SK-N-SH treated with all-trans-retinoic acid at 6 μM for 48 hours (cell line): ENCODE results near the gene EMC9.

Source experiments
- ATAC-seq: fragments of 200-7000 bp; cut with Tn5 transposase; 3 replicates; pipeline ENCODE4 v1.9.1; 2020; ENCODE audit warnings: mild to moderate bottlenecking, moderate library complexity
- ARNTL ChIP-seq: fragments of 450-650 bp; formaldehyde crosslinking; IDR thresholded peaks from 2 replicates; pipeline ENCODE4 v1.5.0; 2020; ENCODE audit warnings: low read depth, mild to moderate bottlenecking, moderate library complexity, borderline replicate concordance
- BACH2 ChIP-seq: fragments of 250-450 bp; sonication (Bioruptor Pico); IDR thresholded peaks from 2 replicates; pipeline ENCODE4 v1.9.0; 2021; ENCODE audit warnings: mild to moderate bottlenecking, borderline replicate concordance
- ESRRG ChIP-seq: fragments of 250-450 bp; sonication (Bioruptor Pico); IDR thresholded peaks from 2 replicates; pipeline ENCODE4 v1.6.1; 2021; ENCODE audit warnings: mild to moderate bottlenecking
- GLIS3 ChIP-seq: fragments of 250-450 bp; sonication (Bioruptor Pico); IDR thresholded peaks from 2 replicates; pipeline ENCODE4 v1.5.0; 2020; ENCODE audit warnings: mild to moderate bottlenecking, moderate library complexity
- ISL1 ChIP-seq: fragments of 250-450 bp; sonication (Bioruptor Pico); IDR thresholded peaks from 2 replicates; pipeline ENCODE4 v2.1.2; 2022; ENCODE audit warnings: mild to moderate bottlenecking, moderate library complexity
- OSR1 ChIP-seq: fragments of 250-450 bp; sonication (Bioruptor Pico); IDR thresholded peaks from 2 replicates; pipeline ENCODE4 v1.8.0; 2022; ENCODE audit warnings: moderate library complexity, mild to moderate bottlenecking, inconsistent platforms
- RARB ChIP-seq: fragments of 250-450 bp; sonication (Bioruptor Pico); IDR thresholded peaks from 2 replicates; pipeline ENCODE4 v1.8.0; 2021; ENCODE audit warnings: mild to moderate bottlenecking, moderate library complexity
- SNAI2 ChIP-seq: fragments of 250-450 bp; sonication (Bioruptor Pico); IDR thresholded peaks from 2 replicates; pipeline ENCODE4 v1.5.0; 2020; ENCODE audit warnings: mild to moderate bottlenecking, moderate library complexity
- TCF4 ChIP-seq: fragments of 250-450 bp; sonication (Bioruptor Pico); IDR thresholded peaks from 2 replicates; pipeline ENCODE4 v1.8.0; 2021; ENCODE audit warnings: mild to moderate bottlenecking, moderate library complexity, borderline replicate concordance
- TOX ChIP-seq: fragments of 250-450 bp; sonication (Bioruptor Pico); IDR thresholded peaks from 2 replicates; pipeline ENCODE4 v1.8.0; 2021; ENCODE audit warnings: mild to moderate bottlenecking, moderate library complexity, borderline replicate concordance
- ZC3H10 ChIP-seq: fragments of 250-450 bp; sonication (Bioruptor Pico); IDR thresholded peaks from 2 replicates; pipeline ENCODE4 v1.5.1; 2021; ENCODE audit warnings: mild to moderate bottlenecking, moderate library complexity
- ZFP3 ChIP-seq: fragments of 250-450 bp; sonication (Bioruptor Pico); IDR thresholded peaks from 2 replicates; pipeline ENCODE4 v1.5.0; 2020; ENCODE audit warnings: mild to moderate bottlenecking, moderate library complexity
- ZFP30 ChIP-seq: fragments of 450-650 bp; formaldehyde crosslinking; IDR thresholded peaks from 2 replicates; pipeline ENCODE4 v1.5.0; 2022; ENCODE audit warnings: mild to moderate bottlenecking, moderate library complexity
- ZNF565 ChIP-seq: fragments of 450-650 bp; formaldehyde crosslinking; conservative IDR thresholded peaks from 2 replicates; pipeline ENCODE4 v1.5.0; 2020; ENCODE audit warnings: low read depth, mild to moderate bottlenecking, moderate library complexity
- ZNF8 ChIP-seq: fragments of 450-650 bp; formaldehyde crosslinking; IDR thresholded peaks from 2 replicates; pipeline ENCODE4 v1.5.0; 2020; ENCODE audit warnings: mild to moderate bottlenecking, moderate library complexity
- TF ChIP-seq, protein P1 (sequence below): fragments of 250-450 bp; sonication (Bioruptor Pico); IDR thresholded peaks from 2 replicates; pipeline ENCODE4 v1.5.1; 2020; ENCODE audit warnings: low read depth, mild to moderate bottlenecking, moderate library complexity
- TF ChIP-seq, protein P2 (sequence below): fragments of 250-450 bp; sonication (Bioruptor Pico); IDR thresholded peaks from 2 replicates; pipeline ENCODE4 v1.5.1; 2021; ENCODE audit warnings: mild to moderate bottlenecking, moderate library complexity
- TF ChIP-seq, protein P3 (sequence below): fragments of 250-450 bp; sonication (Bioruptor Pico); IDR thresholded peaks from 2 replicates; pipeline ENCODE4 v1.8.0; 2020; ENCODE audit warnings: mild to moderate bottlenecking, moderate library complexity, borderline replicate concordance
- TF ChIP-seq, protein P4 (sequence below): fragments of 250-450 bp; sonication (Bioruptor Pico); IDR thresholded peaks from 2 replicates; pipeline ENCODE4 v1.5.0; 2020; ENCODE audit warnings: mild to moderate bottlenecking, moderate library complexity
- TF ChIP-seq, protein P5 (sequence below): fragments of 250-450 bp; sonication (Bioruptor Pico); IDR thresholded peaks from 2 replicates; pipeline ENCODE4 v1.8.0; 2021; ENCODE audit warnings: low read depth, mild to moderate bottlenecking, moderate library complexity, borderline replicate concordance

Gene EMC9

DNA sequence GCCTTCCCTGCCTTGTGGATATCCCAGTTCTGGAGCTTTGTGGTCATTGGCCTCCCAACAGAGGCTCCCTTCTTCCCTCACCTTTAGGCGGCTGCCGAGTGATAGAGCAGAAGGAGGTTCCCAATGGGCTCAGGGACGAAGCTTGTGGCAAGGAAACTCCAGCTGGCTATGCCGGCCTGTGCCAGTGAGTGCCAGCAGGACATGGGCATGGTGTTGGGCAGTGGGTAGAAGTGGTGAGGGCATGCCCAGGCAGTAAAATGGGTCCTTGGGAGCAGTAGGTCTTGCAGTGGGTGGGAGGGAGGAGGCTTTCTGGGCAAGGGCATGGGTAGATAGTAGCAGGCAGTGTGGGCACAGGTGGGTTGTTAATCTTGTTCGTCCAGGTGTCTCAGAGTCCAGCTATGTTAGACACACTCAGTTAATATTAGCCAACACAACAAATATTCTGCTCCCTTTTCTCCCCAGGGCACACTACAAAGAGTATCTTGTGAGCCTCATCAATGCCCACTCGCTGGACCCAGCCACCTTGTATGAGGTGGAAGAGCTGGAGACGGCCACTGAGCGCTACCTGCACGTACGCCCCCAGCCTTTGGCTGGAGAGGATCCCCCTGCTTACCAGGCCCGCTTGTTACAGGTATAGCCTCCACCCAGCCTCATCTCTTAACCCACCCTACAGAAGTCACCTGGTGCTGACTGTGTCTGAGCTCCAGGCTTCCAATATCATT, 18.5 kb upstream of the EMC9 start:
- TF ChIP-seq ZFP30 (CRISPR knock-in tag): no peak
- no peak for TF ChIP-seq ZNF8 (CRISPR knock-in tag)
- no peak for TF ChIP-seq TCF4
- no peak for TF ChIP-seq ISL1 (CRISPR knock-in tag)
- TF ChIP-seq, protein P1, sequence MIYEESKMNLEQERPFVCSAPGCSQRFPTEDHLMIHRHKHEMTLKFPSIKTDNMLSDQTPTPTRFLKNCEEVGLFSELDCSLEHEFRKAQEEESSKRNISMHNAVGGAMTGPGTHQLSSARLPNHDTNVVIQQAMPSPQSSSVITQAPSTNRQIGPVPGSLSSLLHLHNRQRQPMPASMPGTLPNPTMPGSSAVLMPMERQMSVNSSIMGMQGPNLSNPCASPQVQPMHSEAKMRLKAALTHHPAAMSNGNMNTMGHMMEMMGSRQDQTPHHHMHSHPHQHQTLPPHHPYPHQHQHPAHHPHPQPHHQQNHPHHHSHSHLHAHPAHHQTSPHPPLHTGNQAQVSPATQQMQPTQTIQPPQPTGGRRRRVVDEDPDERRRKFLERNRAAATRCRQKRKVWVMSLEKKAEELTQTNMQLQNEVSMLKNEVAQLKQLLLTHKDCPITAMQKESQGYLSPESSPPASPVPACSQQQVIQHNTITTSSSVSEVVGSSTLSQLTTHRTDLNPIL (CRISPR knock-in tag): no peak
- TF ChIP-seq RARB (CRISPR knock-in tag): no peak
- no peak for TF ChIP-seq SNAI2 (CRISPR knock-in tag)

DNA sequence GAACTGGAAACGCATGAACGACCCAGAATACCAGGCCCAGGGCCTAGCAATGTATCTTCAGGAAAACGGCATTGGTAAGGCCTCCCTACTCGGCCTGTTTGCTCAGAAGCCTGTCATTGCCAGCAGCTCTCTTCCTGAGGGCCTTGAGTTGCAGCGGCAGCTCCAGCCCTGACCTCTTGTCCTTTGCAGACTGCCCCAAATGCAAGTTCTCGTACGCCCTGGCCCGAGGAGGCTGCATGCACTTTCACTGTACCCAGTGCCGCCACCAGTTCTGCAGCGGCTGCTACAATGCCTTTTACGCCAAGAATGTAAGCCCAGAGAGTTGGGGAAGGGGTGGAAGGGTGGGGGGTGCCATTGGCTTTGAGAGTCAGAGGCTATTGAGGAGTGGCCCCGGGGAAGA, 15.9 kb upstream of the EMC9 start:
- ATAC-seq: no peak
- TF ChIP-seq SNAI2 (CRISPR knock-in tag): no peak
- TF ChIP-seq, protein P2, sequence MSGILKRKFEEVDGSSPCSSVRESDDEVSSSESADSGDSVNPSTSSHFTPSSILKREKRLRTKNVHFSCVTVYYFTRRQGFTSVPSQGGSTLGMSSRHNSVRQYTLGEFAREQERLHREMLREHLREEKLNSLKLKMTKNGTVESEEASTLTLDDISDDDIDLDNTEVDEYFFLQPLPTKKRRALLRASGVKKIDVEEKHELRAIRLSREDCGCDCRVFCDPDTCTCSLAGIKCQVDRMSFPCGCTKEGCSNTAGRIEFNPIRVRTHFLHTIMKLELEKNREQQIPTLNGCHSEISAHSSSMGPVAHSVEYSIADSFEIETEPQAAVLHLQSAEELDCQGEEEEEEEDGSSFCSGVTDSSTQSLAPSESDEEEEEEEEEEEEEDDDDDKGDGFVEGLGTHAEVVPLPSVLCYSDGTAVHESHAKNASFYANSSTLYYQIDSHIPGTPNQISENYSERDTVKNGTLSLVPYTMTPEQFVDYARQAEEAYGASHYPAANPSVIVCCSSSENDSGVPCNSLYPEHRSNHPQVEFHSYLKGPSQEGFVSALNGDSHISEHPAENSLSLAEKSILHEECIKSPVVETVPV (CRISPR knock-in tag): no peak
- TF ChIP-seq, protein P3, sequence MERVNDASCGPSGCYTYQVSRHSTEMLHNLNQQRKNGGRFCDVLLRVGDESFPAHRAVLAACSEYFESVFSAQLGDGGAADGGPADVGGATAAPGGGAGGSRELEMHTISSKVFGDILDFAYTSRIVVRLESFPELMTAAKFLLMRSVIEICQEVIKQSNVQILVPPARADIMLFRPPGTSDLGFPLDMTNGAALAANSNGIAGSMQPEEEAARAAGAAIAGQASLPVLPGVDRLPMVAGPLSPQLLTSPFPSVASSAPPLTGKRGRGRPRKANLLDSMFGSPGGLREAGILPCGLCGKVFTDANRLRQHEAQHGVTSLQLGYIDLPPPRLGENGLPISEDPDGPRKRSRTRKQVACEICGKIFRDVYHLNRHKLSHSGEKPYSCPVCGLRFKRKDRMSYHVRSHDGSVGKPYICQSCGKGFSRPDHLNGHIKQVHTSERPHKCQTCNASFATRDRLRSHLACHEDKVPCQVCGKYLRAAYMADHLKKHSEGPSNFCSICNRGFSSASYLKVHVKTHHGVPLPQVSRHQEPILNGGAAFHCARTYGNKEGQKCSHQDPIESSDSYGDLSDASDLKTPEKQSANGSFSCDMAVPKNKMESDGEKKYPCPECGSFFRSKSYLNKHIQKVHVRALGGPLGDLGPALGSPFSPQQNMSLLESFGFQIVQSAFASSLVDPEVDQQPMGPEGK (CRISPR knock-in tag): no peak
- TF ChIP-seq ARNTL (CRISPR knock-in tag): no peak
- TF ChIP-seq ZFP30 (CRISPR knock-in tag): no peak
- no peak for TF ChIP-seq GLIS3 (CRISPR knock-in tag)
- no peak for TF ChIP-seq ZNF565
- TF ChIP-seq, protein P1 (CRISPR knock-in tag): no peak
- no peak for TF ChIP-seq ESRRG (CRISPR knock-in tag)
- TF ChIP-seq RARB (CRISPR knock-in tag): no peak
- TF ChIP-seq, protein P4, sequence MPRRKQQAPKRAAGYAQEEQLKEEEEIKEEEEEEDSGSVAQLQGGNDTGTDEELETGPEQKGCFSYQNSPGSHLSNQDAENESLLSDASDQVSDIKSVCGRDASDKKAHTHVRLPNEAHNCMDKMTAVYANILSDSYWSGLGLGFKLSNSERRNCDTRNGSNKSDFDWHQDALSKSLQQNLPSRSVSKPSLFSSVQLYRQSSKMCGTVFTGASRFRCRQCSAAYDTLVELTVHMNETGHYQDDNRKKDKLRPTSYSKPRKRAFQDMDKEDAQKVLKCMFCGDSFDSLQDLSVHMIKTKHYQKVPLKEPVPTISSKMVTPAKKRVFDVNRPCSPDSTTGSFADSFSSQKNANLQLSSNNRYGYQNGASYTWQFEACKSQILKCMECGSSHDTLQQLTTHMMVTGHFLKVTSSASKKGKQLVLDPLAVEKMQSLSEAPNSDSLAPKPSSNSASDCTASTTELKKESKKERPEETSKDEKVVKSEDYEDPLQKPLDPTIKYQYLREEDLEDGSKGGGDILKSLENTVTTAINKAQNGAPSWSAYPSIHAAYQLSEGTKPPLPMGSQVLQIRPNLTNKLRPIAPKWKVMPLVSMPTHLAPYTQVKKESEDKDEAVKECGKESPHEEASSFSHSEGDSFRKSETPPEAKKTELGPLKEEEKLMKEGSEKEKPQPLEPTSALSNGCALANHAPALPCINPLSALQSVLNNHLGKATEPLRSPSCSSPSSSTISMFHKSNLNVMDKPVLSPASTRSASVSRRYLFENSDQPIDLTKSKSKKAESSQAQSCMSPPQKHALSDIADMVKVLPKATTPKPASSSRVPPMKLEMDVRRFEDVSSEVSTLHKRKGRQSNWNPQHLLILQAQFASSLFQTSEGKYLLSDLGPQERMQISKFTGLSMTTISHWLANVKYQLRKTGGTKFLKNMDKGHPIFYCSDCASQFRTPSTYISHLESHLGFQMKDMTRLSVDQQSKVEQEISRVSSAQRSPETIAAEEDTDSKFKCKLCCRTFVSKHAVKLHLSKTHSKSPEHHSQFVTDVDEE (CRISPR knock-in tag): no peak
- TF ChIP-seq ZFP3: no peak
- no peak for TF ChIP-seq ZC3H10 (CRISPR knock-in tag)
- TF ChIP-seq OSR1 (CRISPR knock-in tag): no peak
- TF ChIP-seq, protein P5, sequence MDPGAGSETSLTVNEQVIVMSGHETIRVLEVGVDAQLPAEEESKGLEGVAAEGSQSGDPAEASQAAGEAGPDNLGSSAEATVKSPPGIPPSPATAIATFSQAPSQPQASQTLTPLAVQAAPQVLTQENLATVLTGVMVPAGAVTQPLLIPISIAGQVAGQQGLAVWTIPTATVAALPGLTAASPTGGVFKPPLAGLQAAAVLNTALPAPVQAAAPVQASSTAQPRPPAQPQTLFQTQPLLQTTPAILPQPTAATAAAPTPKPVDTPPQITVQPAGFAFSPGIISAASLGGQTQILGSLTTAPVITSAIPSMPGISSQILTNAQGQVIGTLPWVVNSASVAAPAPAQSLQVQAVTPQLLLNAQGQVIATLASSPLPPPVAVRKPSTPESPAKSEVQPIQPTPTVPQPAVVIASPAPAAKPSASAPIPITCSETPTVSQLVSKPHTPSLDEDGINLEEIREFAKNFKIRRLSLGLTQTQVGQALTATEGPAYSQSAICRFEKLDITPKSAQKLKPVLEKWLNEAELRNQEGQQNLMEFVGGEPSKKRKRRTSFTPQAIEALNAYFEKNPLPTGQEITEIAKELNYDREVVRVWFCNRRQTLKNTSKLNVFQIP: no peak
- no peak for TF ChIP-seq TOX (CRISPR knock-in tag)
- TF ChIP-seq ZNF8 (CRISPR knock-in tag): no peak
- TF ChIP-seq ISL1 (CRISPR knock-in tag): no peak
- no peak for TF ChIP-seq BACH2 (CRISPR knock-in tag)
- TF ChIP-seq, all 23 proteins: peak for 0

More for the DNA sequence above, 18.5 kb upstream of the EMC9 start:
- ATAC-seq: no peak
